ENCODE measurements around the gene STC2. TPM values are rescaled to one million over a fixed set of nuclear protein-coding genes. Genes with fewer than 3 reads are reported as not detected.

Gene STC2
- total and polyA plus RNA-seq, 2 of the 8 experiments (the other 6 are each of a cell fraction or from before 2014, with no cell fraction given) = 26.4 to 53.1 TPM

- no peak for TF ChIP-seq CHD7 (IDR thresholded peaks at IDR 0.05; ENCODE audit: insufficient replicate concordance, low read length)
- TF ChIP-seq CTBP2 (IDR thresholded peaks at IDR 0.05; ENCODE audit: borderline replicate concordance, insufficient read depth, insufficient read length, low read length) = no peak
- no peak for TF ChIP-seq SP1 (IDR thresholded peaks at IDR 0.05; ENCODE audit: low read depth, low read length)
- no peak for TF ChIP-seq RFX5 (IDR thresholded peaks at IDR 0.05; ENCODE audit: borderline replicate concordance, low read depth, low read length)
- no peak for TF ChIP-seq EZH2 (IDR thresholded peaks at IDR 0.05; ENCODE audit: low read depth, low read length, severe bottlenecking)
- TF ChIP-seq CBX8 (IDR thresholded peaks at IDR 0.05; ENCODE audit: borderline replicate concordance, low read depth, low read length) = no peak
- TF ChIP-seq BRCA1 (IDR thresholded peaks at IDR 0.05; ENCODE audit: low read depth, low read length) = no peak
- no peak for TF ChIP-seq KDM5A (IDR thresholded peaks at IDR 0.05; ENCODE audit: low read length)
- no peak for TF ChIP-seq SAP30 (IDR thresholded peaks at IDR 0.05; ENCODE audit: insufficient read depth, insufficient replicate concordance, low read length)
- no peak for TF ChIP-seq CBX5 (IDR thresholded peaks at IDR 0.05; ENCODE audit: low read depth, low read length)
These were observed 20.0 kb downstream of the STC2 start (continued) for GRCh38 chr5:173308226-173308625.
